HUES6 (cell line): Measurements from ENCODE around the gene UGT3A2.
"Not testable (repeated sequence)": the region's sequence is repeated elsewhere in the genome, so short reads cannot be mapped to it uniquely, and the experiment has no call there.

Experiments used
- H3K27ac ChIP-seq: 2 replicates; pipeline ENCODE4 v1.7.0; 2013; ENCODE audit warnings: low read depth, mild to moderate bottlenecking, low read length, inconsistent platforms
- H3K27me3 ChIP-seq: 2 replicates; pipeline ENCODE4 v1.6.1; 2013; ENCODE audit warnings: low read length; ENCODE audit not compliant: control insufficient read depth, insufficient read depth
- H3K36me3 ChIP-seq: 2 replicates; pipeline ENCODE4 v1.6.1; 2013; ENCODE audit warnings: low read length; ENCODE audit not compliant: control insufficient read depth, insufficient read depth
- H3K4me1 ChIP-seq: 2 replicates; pipeline ENCODE4 v1.6.1; 2013; ENCODE audit warnings: low read length; ENCODE audit not compliant: control insufficient read depth, insufficient read depth
- H3K4me3 ChIP-seq: 2 replicates; pipeline ENCODE4 v1.5.1; 2013; ENCODE audit warnings: low read depth, low read length
- H3K9ac ChIP-seq: one replicate; pipeline ENCODE4 v1.6.1; 2013; ENCODE audit warnings: mild to moderate bottlenecking, low read length
- H3K9me3 ChIP-seq: 2 replicates; pipeline ENCODE4 v1.6.1; 2013; ENCODE audit warnings: low read depth, low read length; ENCODE audit not compliant: control insufficient read depth, insufficient read depth

The UGT3A2 gene

GRCh38 chr5:36052538-36052937 is 14.1 kb downstream of the UGT3A2 start:
- H3K27me3 ChIP-seq: no peaks in the 10 kb centered on the region
- no peak overlapping the region for H3K27ac ChIP-seq
- H3K4me3 ChIP-seq: no peak overlapping the region
- H3K4me1 ChIP-seq: no peaks in the 10 kb centered on the region
- no peak overlapping the region for H3K9ac ChIP-seq
- H3K9me3 ChIP-seq: no peaks in the 10 kb centered on the region
- no peaks in the 10 kb centered on the region; the same call in 1 of the 2 replicates for H3K36me3 ChIP-seq

DNA sequence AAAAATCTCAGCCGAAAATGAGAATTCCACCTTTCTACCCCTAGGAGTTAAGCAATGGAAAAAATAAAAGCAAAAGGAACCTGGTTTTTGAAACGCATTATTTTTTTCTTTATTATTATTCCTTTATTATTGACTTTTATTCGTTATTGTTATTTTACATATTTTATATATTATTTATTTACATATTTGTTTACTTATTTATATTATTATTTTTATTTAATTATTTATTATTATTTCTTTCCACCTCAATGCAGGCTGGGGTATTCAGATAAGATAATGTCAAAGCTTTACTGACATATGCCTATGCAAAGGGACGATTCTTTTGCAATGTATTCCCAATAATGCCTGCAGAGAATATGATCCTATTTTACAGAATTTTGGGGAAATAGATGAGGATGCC is 16.7 kb downstream of the UGT3A2 start:
- no peak overlapping the region for H3K27ac ChIP-seq
- H3K27me3 ChIP-seq: no peaks in the 10 kb centered on the region

GRCh38 chr5:36047384-36048160 is 19.1 kb downstream of the UGT3A2 start:
- H3K4me1 ChIP-seq: no peaks in the 10 kb centered on the region
- H3K27ac ChIP-seq: no peak overlapping the region
- H3K27me3 ChIP-seq: no peaks in the 10 kb centered on the region
- no peaks in the 10 kb centered on the region for H3K9me3 ChIP-seq
- no peaks in the 10 kb centered on the region; the same call in 1 of the 2 replicates for H3K36me3 ChIP-seq
- no peak overlapping the region for H3K4me3 ChIP-seq
- no peak overlapping the region for H3K9ac ChIP-seq

More for the DNA sequence above, 16.7 kb downstream of the UGT3A2 start:
- H3K4me1 ChIP-seq: no peaks in the 10 kb centered on the region
- H3K9ac ChIP-seq: no peak overlapping the region
- no peaks in the 10 kb centered on the region for H3K9me3 ChIP-seq
- no peak overlapping the region for H3K4me3 ChIP-seq
- H3K36me3 ChIP-seq: no peaks in the 10 kb centered on the region; the same call in 1 of the 2 replicates

- Histone ChIP-seq H3K27ac (no peak overlapping the region), H3K27me3 (no peaks in the 10 kb centered on the region), H3K4me3 (no peak overlapping the region), H3K4me1 (peaks cover 6% of the 10 kb centered on the region), H3K9me3 (no peaks in the 10 kb centered on the region), H3K9ac (no peak overlapping the region), H3K36me3 (no peaks in the 10 kb centered on the region; the same call in 1 of the 2 replicates)
These were observed 20.8 kb downstream of the UGT3A2 start for GRCh38 chr5:36045895-36046294.

DNA sequence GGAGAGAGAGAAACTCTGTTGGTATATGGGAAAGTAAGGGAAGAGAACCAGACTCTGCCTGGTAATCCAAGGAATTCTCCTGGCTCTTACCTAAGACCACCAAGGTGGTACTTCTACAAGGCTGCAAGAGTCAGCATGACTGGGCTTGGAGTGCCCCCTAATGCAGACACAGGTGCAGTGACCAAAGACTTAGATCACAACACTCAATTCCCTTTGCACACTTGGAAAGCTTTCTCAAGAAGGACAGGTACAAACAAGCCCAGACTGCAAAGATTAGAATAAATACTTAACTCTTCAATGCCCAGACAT is 25.2 kb downstream of the UGT3A2 start:
- peaks cover 11% of the 10 kb centered on the region for H3K4me1 ChIP-seq
- no peak overlapping the region for H3K9ac ChIP-seq
- H3K36me3 ChIP-seq: no peaks in the 10 kb centered on the region
- no peak overlapping the region for H3K4me3 ChIP-seq
- no peaks in the 10 kb centered on the region for H3K27me3 ChIP-seq
- H3K27ac ChIP-seq: no peak overlapping the region
- H3K9me3 ChIP-seq: no peaks in the 10 kb centered on the region

GRCh38 chr5:36040651-36041536 is 25.8 kb downstream of the UGT3A2 start:
- Histone ChIP-seq H3K4me1 (peaks cover 11% of the 10 kb centered on the region), H3K27me3 (no peaks in the 10 kb centered on the region), H3K27ac (no peak overlapping the region), H3K9me3 (no peaks in the 10 kb centered on the region), H3K36me3 (no peaks in the 10 kb centered on the region), H3K9ac (no peak overlapping the region), H3K4me3 (no peak overlapping the region)

GRCh38 chr5:36035696-36036095 is 31.0 kb downstream of the UGT3A2 start:
- no peaks in the 10 kb centered on the region for H3K36me3 ChIP-seq
- no peaks in the 10 kb centered on the region for H3K9me3 ChIP-seq
- H3K27me3 ChIP-seq: no peaks in the 10 kb centered on the region
- H3K4me3 ChIP-seq: no peak overlapping the region
- H3K27ac ChIP-seq: no peak overlapping the region
- H3K9ac ChIP-seq: no peak overlapping the region
- peaks cover 3% of the 10 kb centered on the region for H3K4me1 ChIP-seq

DNA sequence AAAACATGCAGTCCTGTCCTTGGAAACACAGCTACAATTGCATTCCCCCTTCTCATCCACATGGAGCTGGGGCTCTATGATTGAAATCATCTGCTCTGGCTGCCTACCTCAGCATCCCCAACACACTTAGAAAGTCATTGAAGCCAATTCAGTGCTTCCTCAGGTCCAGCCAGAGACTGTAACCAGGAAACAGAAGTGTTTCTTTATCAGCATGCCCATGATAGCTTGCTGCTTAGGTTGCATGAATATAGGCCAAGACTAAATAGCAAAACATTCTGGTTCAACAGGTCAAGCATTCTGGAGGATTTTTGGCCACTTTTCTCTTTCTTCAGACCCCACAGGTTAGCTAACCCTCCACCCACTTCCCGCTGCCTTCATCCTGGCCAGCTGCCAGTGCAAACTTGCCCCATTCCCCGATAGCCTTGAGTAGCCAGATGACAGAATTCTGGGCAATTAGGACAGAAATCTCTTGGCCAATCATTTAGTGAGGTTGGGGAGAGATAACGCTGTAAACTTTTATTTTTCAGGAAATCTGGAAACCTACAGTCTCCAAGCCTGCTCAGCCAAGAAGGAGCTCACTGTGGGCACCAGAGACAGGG is 32.0 kb downstream of the UGT3A2 start:
- not testable (repeated sequence) for H3K27ac ChIP-seq, H3K9ac ChIP-seq, H3K27me3 ChIP-seq, H3K36me3 ChIP-seq, H3K9me3 ChIP-seq, H3K4me3 ChIP-seq, H3K4me1 ChIP-seq

GRCh38 chr5:36033486-36033885 is 33.2 kb downstream of the UGT3A2 start:
- no peaks in the 10 kb centered on the region for H3K27me3 ChIP-seq
- H3K9ac ChIP-seq: no peak overlapping the region
- H3K9me3 ChIP-seq: no peaks in the 10 kb centered on the region
- H3K27ac ChIP-seq: no peak overlapping the region
- H3K4me3 ChIP-seq: no peak overlapping the region
- H3K36me3 ChIP-seq: no peaks in the 10 kb centered on the region
- no peaks in the 10 kb centered on the region for H3K4me1 ChIP-seq

GRCh38 chr5:36033047-36033446 is 33.6 kb downstream of the UGT3A2 start:
- Histone ChIP-seq H3K36me3 (no peaks in the 10 kb centered on the region), H3K4me1 (no peaks in the 10 kb centered on the region), H3K9me3 (no peaks in the 10 kb centered on the region), H3K27ac (no peak overlapping the region), H3K9ac (no peak overlapping the region), H3K27me3 (no peaks in the 10 kb centered on the region), H3K4me3 (no peak overlapping the region)

DNA sequence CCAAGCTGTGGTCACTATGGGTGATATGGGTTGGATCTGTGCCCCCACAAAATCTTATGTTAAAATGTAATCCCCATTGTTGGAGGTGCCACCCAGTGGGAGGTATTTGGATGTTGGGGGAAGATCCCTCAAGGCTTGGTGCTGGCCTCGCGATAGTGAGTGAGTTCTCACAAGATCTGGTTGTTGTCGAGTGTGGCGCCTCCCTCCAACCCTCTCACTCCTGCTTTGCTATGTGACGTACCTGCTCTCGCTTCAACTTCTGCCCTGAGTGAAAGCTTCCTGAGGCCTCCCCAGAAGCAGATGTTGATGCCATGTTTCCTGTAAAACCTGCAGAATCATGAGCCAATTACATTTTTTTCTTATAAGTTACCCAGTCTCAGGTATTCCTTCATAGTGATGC is 35.5 kb downstream of the UGT3A2 start:
- H3K9me3 ChIP-seq: no peaks in the 10 kb centered on the region

More for the DNA sequence above, 35.5 kb downstream of the UGT3A2 start:
- Histone ChIP-seq H3K4me1 (no peaks in the 10 kb centered on the region), H3K36me3 (no peaks in the 10 kb centered on the region), H3K4me3 (no peak overlapping the region), H3K27ac (no peak overlapping the region), H3K9ac (no peak overlapping the region), H3K27me3 (no peaks in the 10 kb centered on the region)
